C4-2B (cell line): ENCODE measurements around the gene OMG.
"Not testable (repeated sequence)": the region's sequence is repeated elsewhere in the genome, so short reads cannot be mapped to it uniquely, and the experiment has no call there.

Experiments
- H3K27ac ChIP-seq: fragments of 450-650 bp; 2 replicates; pipeline ENCODE4 v1.5.1; 2017
- CTCF ChIP-seq: fragments of 450-650 bp; conservative IDR thresholded peaks from 2 replicates; pipeline ENCODE4 v1.5.1; 2017; ENCODE audit warnings: mild to moderate bottlenecking
- ZFX ChIP-seq: fragments of 450-650 bp; IDR thresholded peaks from 2 replicates; pipeline ENCODE4 v1.6.1; 2017

The OMG gene

GRCh38 chr17:31321481-31321880 lies 24.4 kb upstream of the OMG start, which contains the start of gene EVI2A:
Gene EVI2A, minus strand, starts transcription at chr17:31321622. Its CDS starts 2,609 bp downstream, at chr17:31319013.
- H3K27ac ChIP-seq, result no peak within 1 kb of the TSS
- TF ChIP-seq ZFX (no peak), CTCF (no peak)

- no peak overlapping the region for H3K27ac ChIP-seq
- TF ChIP-seq ZFX, result no peak
- no peak for TF ChIP-seq CTCF
Measured at GRCh38 chr17:31320791-31321190, 23.8 kb upstream of the OMG start.

- no peak overlapping the region for H3K27ac ChIP-seq
Measured at GRCh38 chr17:31320241-31320640, 23.2 kb upstream of the OMG start.

GRCh38 chr17:31318851-31319661 lies 22.0 kb upstream of the OMG start:
- TF ChIP-seq ZFX (no peak), CTCF (no peak)
- H3K27ac ChIP-seq, result no peak overlapping the region

More at GRCh38 chr17:31320241-31320640, 23.2 kb upstream of the OMG start:
- TF ChIP-seq CTCF (no peak), ZFX (no peak)

GRCh38 chr17:31318298-31318801 lies 21.3 kb upstream of the OMG start:
- TF ChIP-seq ZFX, result no peak
- no peak for TF ChIP-seq CTCF
- no peak overlapping the region for H3K27ac ChIP-seq

- TF ChIP-seq ZFX, result no peak
- no peak for TF ChIP-seq CTCF
- no peak overlapping the region for H3K27ac ChIP-seq
Measured at GRCh38 chr17:31314782-31315100, 17.7 kb upstream of the OMG start.

GRCh38 chr17:31313982-31314781 lies 17.1 kb upstream of the OMG start, which contains the start of gene EVI2B:
Gene EVI2B, minus strand, starts transcription at chr17:31314054. Its CDS starts 8,445 bp downstream, at chr17:31305609.
- TF ChIP-seq ZFX, result no peak
- no peak for TF ChIP-seq CTCF
- H3K27ac ChIP-seq, result no peak within 1 kb of the TSS

GRCh38 chr17:31312223-31312622 lies 15.2 kb upstream of the OMG start:
- H3K27ac ChIP-seq, result not testable (repeated sequence)
